Measurements from ENCODE around the gene MN1.

Gene MN1

GRCh38 chr22:27799015-27799826 lies 2.3 kb downstream of the MN1 start:
- no peak for DNase-seq

- DNase-seq: no peak
Measured at GRCh38 chr22:27798511-27799014, 3.0 kb downstream of the MN1 start.

- no peak for DNase-seq
Measured at GRCh38 chr22:27797520-27798391, 3.8 kb downstream of the MN1 start.

GRCh38 chr22:27796829-27797519 lies 4.6 kb downstream of the MN1 start:
- DNase-seq: no peak

- DNase-seq: no peak
Measured at GRCh38 chr22:27795696-27796517, 5.6 kb downstream of the MN1 start.

- no peak for DNase-seq
Measured at GRCh38 chr22:27795053-27795452, 6.5 kb downstream of the MN1 start.

GRCh38 chr22:27794226-27794625 lies 7.3 kb downstream of the MN1 start:
- DNase-seq: no peak

- DNase-seq: no peak
Measured at GRCh38 chr22:27793576-27793975, 8.0 kb downstream of the MN1 start.

- no peak for DNase-seq
Measured at GRCh38 chr22:27792452-27793161, 8.9 kb downstream of the MN1 start.

GRCh38 chr22:27791859-27792241 lies 9.7 kb downstream of the MN1 start:
- DNase-seq: no peak

- DNase-seq: no peak
Measured at GRCh38 chr22:27791159-27791858, 10.2 kb downstream of the MN1 start.

- DNase-seq: no peak
Measured at GRCh38 chr22:27790376-27791158, 11.0 kb downstream of the MN1 start.

- no peak for DNase-seq
Measured at GRCh38 chr22:27788500-27789288, 12.9 kb downstream of the MN1 start.

- no peak for DNase-seq
Measured at GRCh38 chr22:27786965-27787364, 14.6 kb downstream of the MN1 start.

GRCh38 chr22:27786291-27786932 lies 15.1 kb downstream of the MN1 start:
- DNase-seq: no peak

- DNase-seq: no peak
Measured at GRCh38 chr22:27785831-27786230, 15.7 kb downstream of the MN1 start.

GRCh38 chr22:27784120-27784475 lies 17.5 kb downstream of the MN1 start:
- DNase-seq: no peak

GRCh38 chr22:27783436-27784119 lies 18.0 kb downstream of the MN1 start:
- no peak for DNase-seq

All from suppressor macrophage treated with lipopolysaccharide for 4 hours (primary cell).